Measurements from ENCODE around the gene EME2. TPM values are rescaled to one million over a fixed set of nuclear protein-coding genes. Genes with fewer than 3 reads are reported as not detected.

Gene EME2
- total and polyA plus RNA-seq, 2 donors (not counting 1 experiment from before 2014, with no cell fraction given), result 34.6 to 42.5 TPM

GRCh38 chr16:1769402-1770300, 3.0 kb upstream of the EME2 start:
- WGBS (ENCODE audit: insufficient coverage), result 90% methylated on average over 21 of the region's 27 CpGs
- intact Hi-C loops (cut with micrococcal nuclease), result loop anchor here (5.0 kb wide), 2 partner anchors 158 to 357 kb away; partner anchors contain the start of gene UNKL
- Histone ChIP-seq H3K36me3 (replicated peaks in 1 of 2; ENCODE audit: control extremely low read depth in 1 of 2, control insufficient read depth in 1 of 2, extremely low read depth in 1 of 2, insufficient read depth in 2 of 2, low read length in 1 of 2) (peaks cover 0 to 39% of the 10 kb centered on the region in 2 experiments), H4K20me1 (ENCODE audit: control insufficient read depth, insufficient read depth, low read length, poor library complexity, severe bottlenecking) (peaks cover 36% of the 10 kb centered on the region), H3K9me3 (ENCODE audit: control extremely low read depth in 1 of 3, control insufficient read depth in 2 of 3, insufficient read depth in 1 of 3, low read length in 2 of 3) (no peaks in the 10 kb centered on the region), H3K27me3 (replicated peaks in 1 of 4; ENCODE audit: control extremely low read depth in 1 of 4, control insufficient read depth in 3 of 4, insufficient read depth in 4 of 4, low read length in 3 of 4) (no peaks in the 10 kb centered on the region), H3K27ac (ENCODE audit: low read length in 2 of 2) (peak overlapping the region in 1 of 2 donors; percentile 72), H3K9ac (ENCODE audit: low read length) (no peak overlapping the region), H3K79me2 (ENCODE audit: control insufficient read depth, insufficient read depth, low read length) (peaks cover 16% of the 10 kb centered on the region), H3K4me3 (ENCODE audit: control extremely low read depth in 1 of 5, extremely low read depth in 1 of 5, insufficient read depth in 1 of 5, low read depth in 2 of 5, low read length in 4 of 5) (no peak overlapping the region), H2AFZ (ENCODE audit: insufficient read depth, low read depth, low read length, poor library complexity, severe bottlenecking) (no peak overlapping the region), H3K4me2 (replicated peaks; ENCODE audit: low read depth, low read length, poor library complexity, severe bottlenecking) (peak overlapping the region; percentile 99), H3K4me1 (ENCODE audit: control insufficient read depth in 2 of 2, insufficient read depth in 2 of 2, low read length in 2 of 2) (peaks cover 21 to 28% of the 10 kb centered on the region in 2 donors)
- TF ChIP-seq EZH2 (IDR thresholded peaks at IDR 0.05; ENCODE audit: borderline replicate concordance, insufficient read depth, low read depth, low read length, poor library complexity, severe bottlenecking) (no peak), CTCF (IDR thresholded peaks at IDR 0.05) (no peak)
- ATAC-seq (ENCODE audit: low read depth) (no peak), DNase-seq (no peak)
- no peaks in the 10 kb centered on the region for H3K27me3 Mint-ChIP-seq
- H3K4me3 Mint-ChIP-seq, result peak overlapping the region; percentile 84
- no peaks in the 10 kb centered on the region for H3K9me3 Mint-ChIP-seq (ENCODE audit: insufficient read depth)
- H3K27ac Mint-ChIP-seq, result peak overlapping the region; percentile 75
- peaks cover 19% of the 10 kb centered on the region for H3K4me1 Mint-ChIP-seq
- POLR2A ChIA-PET, result interaction anchor here (0.6 to 4.4 kb wide), 4 partner anchors 9 to 348 kb away, joined by 3 to 27 read pairs (median 6); partner anchors contain the start of genes NUBP2 and SPSB3
- CTCF ChIA-PET, result interaction anchor here (3.2 kb wide), 1 partner anchor 13 kb away, joined by 15 read pairs; the partner anchor contains the start of genes NUBP2 and SPSB3

Data from B cell (primary cell).